A204.1 (cell line): Measurements from ENCODE around the gene PKP1.

Experiments used
- FAIRE-seq: peaks from 2 replicates; lab custom pipeline; 2012; peaks lifted over from hg19 to GRCh38; lab: Jason Lieb, UNC

The PKP1 gene

DNA sequence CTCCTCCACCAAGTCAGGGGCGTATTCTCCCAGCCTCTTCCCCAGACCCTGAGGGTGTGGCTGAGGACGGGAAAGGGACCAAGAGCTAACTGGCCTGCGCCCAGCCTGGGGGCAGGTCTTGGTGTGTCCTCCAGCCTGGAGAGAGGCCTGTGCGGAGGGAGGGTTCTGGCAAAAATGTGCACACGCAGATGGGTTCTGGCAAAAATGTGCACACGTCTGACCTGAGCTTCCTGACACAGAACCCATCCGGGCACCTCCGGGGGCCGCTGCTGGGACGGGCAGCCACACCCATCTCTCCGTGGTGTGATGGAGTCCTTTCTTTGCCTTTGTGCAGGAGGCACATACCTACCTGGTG is 23.1 kb upstream of the PKP1 start:
- FAIRE-seq = no peak

DNA sequence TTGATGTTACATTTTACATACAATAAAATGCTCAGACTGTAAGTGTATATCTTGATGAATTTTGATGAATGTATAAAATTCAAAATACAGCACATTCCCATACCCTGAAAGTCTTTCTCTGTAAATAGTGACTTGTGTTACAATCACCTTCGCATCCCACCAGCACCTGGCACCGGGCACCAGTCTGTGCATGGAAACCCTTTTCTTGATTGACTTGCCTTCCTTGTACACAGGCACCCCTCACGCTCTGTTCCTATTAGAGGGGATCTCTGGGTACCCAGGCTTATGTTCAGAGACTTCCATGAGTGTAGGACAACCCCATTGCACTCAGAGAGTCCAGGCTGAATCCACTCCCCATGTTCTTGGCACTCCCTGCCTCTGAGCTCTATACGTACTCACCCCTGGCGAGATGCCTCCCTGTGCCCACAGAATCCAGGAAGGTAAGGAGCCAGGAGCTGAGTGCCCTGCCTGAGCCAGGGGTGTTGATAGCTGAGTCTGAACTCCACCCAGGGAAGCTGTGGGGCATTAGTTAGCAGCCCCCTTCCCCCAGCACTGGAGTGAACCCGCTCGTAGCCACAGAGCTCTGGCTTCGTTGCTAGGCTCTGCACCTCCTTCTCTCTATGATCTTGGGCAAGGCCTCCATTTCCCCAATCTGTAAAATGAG is 22.5 kb upstream of the PKP1 start:
- FAIRE-seq = no peak

DNA sequence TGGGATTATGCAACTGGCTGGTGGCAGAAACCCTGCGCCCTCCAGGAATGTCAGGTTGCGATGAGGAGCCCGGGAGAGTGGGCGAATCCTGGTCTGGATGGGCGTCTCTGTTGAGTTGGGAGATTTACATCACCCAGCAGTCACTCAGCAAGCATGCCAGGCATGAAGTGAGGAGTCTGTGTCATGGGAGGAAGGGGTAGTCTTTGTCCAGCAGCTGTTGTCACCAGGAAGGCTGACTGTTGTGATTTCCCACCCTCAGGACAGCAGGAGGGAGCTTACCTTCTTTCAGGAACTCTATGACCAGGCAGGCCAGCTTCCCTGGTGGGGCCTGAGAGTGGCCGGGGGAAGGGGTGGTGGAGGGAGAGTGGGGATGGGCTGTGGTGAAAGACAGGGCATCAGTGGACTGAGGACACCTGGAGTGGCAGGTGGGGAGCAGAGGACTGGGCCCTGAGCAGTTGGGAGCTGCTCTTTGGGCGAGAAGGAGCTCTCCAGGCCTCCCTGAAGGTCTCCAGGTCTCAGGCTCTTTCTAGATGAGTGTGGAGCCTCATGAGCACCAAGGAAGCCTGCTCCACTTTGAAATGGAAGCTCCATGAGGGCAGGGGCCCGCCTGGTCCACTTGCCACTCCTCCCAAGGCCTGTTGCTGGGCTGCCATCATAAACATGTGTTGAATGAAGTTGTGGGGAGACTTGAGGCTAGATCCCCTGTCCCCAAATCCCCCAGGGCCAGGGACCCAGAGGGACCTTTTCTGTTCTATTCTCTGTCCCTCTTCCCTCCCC is 21.3 kb upstream of the PKP1 start:
- FAIRE-seq = no peak

DNA sequence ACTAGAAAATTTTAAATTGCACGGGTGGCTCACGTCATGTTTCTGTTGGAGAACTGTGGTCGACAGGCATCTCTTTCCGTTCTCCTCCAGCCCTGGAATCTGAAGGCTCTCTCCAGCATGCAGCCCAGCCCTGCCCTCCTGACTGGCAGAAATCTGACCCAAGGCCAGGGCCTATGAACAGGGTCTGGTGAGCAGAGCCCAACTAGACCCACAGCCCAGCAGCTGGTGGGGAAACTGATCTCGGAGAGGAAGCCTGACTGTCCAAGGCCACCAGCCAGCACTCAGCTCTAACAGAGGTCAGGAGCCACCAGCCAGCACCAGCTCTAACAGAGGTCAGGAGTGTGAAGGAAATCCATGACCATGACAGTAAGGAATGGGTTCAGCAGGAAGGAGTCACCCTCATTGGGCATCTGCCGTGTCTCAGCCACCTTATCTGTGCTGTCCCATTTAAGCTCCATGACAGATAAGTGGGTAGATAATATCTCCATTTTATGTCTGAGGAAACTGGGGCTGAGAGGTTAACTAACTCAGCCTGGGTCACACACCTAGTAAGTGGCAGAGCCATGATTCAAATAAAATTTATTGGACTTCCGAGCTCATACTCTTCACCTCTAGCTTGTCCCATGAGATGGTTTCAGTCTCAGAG is 20.2 kb upstream of the PKP1 start:
- no peak for FAIRE-seq

DNA sequence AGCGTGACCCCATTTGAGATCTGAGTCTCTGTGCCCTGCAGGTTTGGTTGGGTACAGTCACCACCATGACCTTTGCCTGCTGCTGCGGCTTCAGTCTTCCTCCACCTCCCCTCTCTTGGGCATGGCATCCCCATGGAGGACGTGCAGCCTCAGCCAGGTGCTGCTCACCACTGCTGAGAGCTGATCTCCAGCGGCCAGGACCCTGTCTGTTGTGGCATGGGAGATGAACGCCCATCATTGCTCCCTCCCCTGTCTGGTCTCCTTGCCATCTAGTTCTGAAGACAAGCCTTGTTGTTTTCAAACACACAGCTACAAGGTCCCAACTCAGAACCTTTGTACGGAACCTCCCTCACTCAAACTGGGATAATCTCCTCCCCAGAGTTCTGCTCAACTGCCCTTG is 19.2 kb upstream of the PKP1 start:
- no peak for FAIRE-seq

DNA sequence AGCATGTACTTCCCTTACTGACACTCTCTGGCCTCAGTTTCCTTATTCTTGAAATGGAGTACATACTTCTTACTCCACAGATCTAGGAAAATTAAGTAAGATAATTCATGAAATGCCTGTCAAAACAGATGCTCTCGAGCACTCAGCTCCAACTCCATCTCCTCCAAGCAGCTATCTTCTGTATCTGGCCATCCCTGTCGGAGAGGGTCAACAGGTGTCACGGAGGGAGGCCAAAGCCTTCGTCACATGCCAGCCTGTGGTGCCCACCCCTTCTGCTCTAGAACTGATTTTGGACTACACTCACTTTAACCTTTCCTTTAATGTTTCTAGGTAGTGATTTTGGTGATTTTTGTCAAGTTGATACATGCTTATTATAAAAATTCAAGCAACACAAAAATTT is 18.8 kb upstream of the PKP1 start:
- FAIRE-seq = no peak

DNA sequence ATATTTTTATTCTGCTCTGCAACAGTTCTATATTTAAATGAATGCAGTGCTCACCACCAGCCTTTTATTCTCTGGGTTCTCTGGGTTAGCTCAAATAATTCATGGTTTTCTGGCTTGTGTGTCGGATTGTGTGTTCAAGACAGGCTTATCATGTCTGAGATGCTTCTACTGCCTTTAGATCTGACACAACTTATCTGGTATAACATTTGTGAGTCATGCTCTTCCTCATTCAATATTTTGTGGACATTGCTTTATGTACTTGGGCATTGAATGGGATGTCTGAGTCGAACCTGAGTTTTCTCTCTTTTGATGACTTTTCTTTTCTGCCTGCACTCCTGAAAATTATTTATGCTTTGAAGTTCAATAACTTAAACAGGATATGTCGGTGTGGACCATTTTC is 17.6 kb upstream of the PKP1 start:
- no peak for FAIRE-seq

DNA sequence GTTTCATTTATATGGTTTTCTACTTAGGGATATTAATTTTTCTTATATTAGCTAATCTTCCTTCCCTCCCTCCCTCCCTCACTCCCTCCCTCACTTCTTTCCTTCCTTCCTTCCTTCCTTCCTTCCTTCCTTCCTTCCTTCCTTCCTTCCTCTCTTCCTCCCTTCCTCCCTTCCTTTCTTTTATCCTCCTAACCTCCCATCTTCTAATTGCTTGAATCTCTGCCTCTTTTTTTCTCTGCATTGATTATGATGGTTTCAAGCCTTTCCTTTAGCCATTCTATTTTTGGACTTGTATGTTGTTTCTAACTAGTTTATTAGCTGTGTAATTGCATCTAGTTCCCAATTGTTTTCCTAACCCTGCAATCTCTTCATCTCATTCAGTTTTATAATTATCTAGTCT is 17.0 kb upstream of the PKP1 start:
- no peak for FAIRE-seq

DNA sequence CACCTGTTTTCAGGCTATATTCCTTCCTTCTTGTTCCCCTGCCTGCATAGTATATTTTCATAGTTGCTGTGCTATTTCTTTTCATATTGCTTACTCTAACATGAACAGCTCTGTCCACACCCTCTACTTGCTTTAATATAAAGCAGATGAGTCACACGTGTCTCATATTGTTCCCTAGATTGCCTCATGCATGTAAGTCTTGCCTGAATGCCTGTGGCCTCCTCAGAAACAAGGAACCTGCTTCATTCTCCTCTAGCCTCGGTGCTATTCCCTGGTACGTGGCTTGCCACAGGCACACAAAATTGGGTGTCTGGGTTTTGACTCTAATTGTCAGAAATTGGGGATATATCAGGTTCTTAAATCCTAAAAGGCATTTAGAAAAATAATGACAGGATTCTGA is 16.5 kb upstream of the PKP1 start:
- no peak for FAIRE-seq

DNA sequence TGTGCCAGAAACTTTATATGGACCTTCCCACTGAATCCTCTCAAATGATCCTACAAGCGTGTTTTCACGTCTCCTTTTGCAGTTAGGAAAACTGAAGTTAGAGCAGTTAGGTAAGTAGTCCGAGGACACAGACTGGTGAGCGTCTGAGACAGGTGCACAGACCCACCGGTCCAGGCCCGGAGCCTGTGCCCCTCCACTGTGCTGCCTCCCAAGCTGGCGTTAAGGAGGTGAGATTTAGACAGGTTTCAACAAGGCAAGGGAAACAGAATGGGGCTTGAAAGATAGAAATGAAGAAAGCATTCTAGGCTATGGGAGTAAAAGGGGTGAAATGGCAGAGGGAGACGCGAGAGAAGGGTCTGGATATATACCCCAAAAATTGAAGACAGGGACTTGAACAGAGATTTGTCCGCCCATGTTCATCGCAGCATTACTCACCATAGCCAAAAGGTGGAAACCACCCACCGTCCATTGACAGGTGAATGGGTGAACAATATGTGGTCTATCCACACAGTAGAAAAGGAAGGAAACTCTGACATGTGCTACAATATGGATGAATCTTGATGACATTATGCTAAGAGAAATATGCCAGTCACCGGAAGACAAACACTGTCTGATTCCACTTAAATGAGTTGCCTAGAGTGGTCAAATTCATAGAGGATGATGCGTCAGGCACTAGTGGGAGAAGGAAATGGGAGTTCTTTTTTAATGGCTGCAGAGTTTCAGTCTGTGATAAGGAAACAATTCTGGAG is 15.7 kb upstream of the PKP1 start:
- no peak for FAIRE-seq

DNA sequence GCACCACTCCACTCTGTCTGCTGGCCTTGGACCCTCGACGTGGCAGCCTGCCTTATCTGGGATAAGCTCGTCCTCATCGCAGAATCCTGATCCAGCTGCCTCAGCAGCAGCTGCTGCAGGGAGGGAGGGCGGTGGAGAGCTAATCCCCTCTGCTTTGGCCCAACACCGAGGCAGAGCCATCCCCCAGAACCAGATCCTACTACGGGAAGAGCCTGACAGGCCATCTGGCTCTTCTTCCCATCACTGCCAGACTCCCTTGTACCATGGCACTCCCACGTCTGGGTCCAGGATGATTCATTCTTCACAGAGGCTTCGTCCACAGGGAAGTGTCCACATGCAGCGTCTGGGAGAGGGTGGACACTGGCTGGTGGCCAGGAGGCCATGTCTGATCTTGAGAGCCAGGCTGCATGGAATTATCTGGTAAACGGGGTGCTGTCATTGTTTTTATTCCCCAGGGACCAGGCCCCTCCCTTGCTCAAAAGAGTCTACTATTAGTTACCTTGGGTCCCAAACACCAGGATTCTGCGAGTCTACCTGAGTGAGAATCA is 14.6 kb upstream of the PKP1 start:
- no peak for FAIRE-seq

DNA sequence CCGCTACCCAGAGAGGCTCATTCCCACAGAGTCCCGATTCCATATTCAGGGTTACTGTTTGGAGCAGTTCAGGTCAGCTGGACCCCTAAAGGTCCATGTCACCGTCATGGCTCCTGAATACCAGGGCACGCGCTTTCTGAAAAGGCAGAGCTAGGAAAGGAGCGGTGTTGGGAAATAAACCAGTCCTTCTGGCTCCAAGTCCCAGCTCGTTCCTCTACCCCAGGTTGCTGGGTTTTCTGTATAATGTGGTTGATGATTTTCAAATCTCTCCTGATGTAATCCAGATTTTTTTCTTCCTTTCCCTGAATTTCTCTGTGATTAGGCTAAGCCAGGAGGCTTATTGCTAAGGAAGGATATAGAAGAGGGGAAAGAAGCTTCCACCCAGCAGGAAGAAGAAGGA is 14.0 kb upstream of the PKP1 start:
- FAIRE-seq = no peak

DNA sequence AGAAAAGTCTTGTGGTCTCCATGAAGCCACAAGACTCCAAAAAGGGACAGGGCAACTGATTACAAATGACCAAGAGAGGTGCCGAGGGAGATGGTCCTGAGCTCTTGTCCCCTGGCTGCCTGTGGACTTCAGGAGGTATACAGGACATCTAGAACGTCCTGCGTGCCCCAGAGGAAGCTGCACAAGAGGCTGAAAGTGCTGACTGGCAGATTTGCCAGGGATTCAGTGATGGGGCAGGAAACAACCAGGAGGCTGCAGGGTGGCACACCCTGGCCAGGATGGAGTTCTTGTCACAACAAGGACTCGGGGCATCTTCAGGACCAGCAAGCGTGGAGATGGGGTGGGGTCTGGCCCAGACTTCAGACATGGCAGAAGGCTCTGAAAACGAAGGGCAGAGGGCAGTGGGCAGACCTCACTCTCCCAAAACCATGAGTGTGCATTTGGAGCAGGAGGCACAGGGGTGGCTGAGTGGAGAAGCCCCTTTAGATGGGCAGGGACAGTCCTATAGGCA is 13.4 kb upstream of the PKP1 start:
- no peak for FAIRE-seq

DNA sequence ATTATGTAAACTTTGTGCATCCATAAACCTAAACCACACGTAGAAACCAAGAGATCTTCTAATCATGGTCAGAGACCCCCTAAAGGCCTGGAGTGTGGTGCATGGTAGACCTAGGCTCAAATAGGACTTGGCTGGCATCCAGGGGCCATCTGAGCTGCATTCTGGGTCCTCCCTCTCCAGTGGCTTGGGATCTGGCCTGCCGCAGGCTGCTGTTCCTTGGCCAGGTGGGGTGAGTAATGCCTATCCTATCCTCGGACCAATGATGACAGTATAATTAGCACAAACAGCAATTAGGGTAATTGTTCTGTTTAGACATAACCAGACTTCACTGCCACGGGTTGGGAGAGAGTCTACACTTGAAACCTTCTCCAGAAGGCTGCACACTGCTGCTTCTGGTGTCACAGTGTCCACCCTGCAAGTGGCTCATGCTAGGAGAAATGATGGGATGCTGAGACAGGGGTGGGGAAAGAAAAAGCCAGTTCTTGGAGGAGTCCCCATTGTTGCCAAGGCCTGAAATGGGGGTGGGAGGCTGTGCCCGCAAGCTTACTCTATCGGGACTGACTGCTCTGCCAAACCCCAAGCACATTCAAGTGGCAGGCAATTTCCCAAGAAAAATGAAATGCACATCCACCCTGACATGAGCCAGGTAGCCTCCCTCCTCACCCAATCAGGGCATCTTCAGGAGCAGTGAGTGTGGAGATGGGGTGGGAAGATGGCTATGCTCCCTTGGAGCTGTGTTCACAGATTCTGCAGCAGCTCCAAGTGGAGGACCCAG is 12.5 kb upstream of the PKP1 start:
- FAIRE-seq = no peak

DNA sequence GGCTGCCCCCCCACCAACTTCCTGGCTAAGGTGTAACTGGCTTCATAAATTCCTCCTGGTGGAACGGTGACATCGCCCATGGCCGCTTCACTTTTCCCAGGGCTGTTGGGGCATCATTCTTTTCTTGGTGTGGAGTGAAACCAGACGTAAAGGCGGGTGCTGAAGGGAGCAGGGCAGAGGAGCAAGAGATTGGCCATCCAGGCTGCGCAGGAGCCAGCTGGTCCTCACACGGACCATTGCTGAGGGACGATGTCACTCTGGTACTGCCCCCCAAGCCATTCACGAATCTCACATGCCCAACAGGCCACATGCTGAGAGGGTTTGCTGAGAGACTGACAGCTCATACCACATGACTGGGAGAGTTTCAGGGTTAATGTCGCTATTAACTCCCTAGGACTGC is 10.5 kb upstream of the PKP1 start:
- no peak for FAIRE-seq

DNA sequence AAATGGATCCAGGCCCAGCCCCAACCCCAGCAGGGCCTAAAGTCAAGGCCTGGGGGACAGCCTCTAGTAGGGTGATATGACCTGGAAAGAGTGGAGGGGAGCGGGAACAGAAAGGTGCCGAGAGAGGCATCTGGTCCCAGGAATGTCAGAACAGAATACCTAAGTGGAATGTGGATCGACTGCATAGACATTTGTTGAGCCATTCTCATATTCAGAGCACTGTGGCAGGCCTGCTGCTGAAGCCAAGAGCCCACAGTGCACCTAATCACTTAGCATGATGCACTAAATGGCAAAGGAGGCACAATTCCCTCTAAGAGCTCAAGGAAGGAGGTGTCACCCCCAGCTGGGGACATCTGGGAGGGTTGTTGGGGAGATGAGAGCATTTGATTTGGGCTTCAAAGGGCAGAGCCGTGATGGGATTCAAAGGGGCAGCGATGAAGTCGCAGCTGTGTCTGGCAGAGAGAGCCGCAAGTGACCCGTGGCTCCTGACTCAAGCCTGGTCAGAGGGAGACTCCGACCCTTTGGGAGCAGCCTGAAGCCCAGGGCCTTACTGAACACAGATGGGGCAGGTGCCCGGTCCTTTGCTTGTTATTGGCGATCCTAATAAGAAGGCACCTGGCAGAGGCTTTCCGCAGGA is 8.6 kb upstream of the PKP1 start:
- no peak for FAIRE-seq

DNA sequence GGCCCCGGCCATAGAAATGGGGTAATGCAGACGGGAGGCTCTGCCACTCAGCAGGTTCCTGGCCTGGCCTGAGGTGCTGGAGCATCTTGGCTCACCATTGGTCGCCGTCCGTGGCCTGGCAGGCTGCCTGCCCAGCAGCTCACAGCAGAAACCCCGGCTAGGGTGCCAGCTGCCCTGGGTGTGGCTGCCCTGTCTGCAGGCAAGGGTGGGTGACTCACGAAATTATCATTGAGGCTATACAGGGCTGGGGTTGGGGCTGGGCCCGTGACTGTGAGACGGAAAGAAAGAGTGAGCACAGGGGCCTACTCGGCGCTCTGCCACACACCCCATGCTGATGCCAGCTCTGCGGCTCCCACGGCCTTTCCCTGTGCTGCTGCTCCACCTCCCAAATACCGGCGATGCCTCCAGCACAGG is 8.0 kb upstream of the PKP1 start:
- FAIRE-seq = no peak

DNA sequence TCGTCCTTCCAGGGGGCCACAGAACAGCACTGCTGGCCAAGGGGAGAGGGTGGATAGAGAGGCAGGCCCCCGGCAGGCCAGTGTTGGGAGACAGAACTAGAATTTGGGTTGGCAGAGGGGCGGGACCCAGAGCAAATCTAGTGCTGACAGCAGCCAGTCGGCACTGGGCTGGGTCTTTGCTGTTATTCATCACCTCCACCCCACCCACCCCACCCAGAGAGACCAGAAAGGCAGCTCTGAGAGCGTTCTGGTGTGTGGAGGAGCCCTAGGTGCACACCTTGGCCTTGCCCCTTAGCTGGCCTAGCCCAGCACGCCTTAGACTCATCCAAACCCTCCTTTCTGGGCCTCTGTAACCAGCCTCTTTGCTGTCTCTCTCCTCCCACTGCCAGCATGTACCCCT is 6.4 kb upstream of the PKP1 start:
- no peak for FAIRE-seq

DNA sequence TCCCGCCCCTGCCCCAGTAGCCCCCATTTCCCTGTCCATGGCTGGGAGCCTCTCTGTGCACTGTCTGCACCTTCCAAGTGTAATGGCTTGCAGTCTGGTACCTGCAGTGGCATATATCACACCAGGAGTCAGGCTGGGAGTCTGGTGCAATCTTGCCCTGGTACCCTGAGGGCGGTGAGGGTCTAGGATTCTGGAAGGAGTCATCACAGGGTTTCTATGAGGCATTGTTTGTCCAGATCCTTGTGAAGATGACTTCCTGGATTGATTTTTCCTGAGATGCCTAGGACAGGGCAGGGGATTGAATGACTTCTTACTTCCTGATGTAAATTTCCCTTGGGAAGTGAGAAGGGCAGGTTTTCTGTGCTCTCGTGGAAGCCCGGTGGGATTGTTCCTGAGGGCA is 5.9 kb upstream of the PKP1 start:
- no peak for FAIRE-seq

DNA sequence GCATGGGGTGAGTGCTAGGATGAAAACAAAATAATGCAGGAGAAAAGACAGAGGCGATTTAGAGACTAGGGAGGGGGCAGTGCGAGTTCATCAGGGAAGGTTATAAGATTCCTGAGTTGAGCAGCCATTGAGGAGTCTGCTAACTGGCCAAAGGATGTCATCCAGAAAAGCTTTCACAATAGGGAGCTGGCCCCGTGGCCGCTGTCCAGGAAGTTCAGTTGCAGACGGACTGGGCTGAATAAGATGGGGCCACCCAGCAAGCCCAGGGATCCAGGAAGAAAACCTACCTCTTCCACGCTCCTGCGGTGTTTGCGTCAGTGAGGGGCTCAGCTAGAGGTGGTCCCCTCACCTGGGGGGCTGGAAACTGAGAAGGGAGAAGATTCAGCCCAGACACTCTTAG is 4.0 kb upstream of the PKP1 start:
- no peak for FAIRE-seq

DNA sequence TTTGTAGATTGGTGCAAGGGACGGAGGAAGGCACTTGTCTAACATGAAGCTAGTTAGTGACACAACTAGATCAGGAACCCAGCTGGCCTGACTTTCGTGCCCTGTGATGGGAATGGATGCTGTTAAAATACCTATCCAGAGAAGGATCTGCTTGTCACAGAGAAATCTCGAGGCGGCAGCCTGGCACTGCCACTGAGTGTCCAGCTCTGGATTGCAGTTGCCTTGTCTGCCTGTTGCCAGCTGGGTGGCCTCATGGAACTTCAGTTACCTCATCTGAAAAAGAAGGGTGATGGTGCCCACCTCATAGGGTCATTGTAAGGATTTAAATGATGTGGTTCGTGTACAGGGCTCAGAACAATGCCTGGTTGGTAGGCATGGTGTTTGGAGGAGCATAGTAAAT is 2.4 kb upstream of the PKP1 start:
- no peak for FAIRE-seq
